NCI-H187 treated with DMSO at 0.1 percent for 48 hours (cell line): ENCODE results near the gene NDUFB3.
"Not testable (repeated sequence)": the region's sequence is repeated elsewhere in the genome, so short reads cannot be mapped to it uniquely, and the experiment has no call there.

Experiments
- DNase-seq: peaks from one replicate; lab custom pipeline; 2025; lab: John Stamatoyannopoulos, UW

NDUFB3 gene

GRCh38 chr2:201093573-201093972 lies 21.8 kb downstream of the NDUFB3 start:
- DNase-seq = no peak

DNA sequence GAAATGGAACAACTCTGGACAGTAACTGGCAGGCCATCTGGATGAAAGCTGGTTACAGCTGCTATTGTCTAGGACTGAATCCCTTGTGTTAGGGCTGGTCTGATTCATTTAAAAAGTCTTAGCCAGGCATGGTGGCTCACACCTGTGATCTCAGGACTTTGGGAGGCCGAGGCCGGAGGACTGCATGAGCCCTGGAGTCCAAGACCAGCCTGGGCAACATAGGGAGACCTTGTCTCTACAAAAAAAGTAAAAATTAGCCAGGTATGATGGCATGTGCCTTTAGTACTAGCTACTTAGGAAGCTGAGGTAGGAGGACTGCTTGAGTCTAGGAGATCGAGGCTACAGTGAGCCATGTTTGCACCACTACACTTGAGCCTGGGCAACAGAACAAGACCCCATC lies 28.7 kb downstream of the NDUFB3 start:
- no peak for DNase-seq

DNA sequence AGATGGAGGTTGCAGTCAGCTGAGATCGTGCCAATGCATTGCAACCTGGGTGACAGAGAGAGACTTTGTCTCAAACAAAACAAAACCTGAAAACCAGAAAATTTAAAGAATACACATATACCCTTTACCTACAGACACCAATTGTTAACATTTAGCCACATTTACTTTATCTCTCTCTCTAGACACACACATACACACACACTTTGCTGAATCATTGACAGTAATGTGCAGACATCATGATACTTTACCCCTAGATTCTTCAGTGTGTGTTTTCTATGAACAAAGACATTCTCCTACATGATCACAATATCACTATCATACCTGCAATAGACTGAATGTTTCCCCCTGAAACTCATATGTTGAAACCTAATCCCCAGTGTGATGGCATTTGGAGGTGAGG lies 34.0 kb downstream of the NDUFB3 start:
- no peak for DNase-seq

GRCh38 chr2:201107624-201108023 lies 35.8 kb downstream of the NDUFB3 start:
- DNase-seq = no peak

DNA sequence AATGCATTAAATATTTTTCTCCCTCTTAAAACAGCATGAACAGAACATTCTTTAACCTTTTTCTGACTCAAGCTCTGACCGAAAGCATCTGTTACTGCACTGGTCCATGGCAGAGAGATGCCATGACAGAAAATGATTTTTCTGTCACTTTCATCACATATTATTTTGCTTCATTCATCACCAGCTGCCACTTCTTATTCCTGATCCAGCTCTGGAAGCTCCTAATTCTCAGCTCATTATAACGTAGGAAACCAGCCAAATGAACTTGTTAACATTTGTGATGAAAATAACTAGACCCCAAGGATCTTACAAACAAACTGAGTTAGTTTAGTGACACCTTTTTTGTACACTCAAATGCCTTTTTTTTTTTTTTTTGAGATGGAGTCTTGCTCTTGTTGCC lies 36.5 kb downstream of the NDUFB3 start:
- no peak for DNase-seq

DNA sequence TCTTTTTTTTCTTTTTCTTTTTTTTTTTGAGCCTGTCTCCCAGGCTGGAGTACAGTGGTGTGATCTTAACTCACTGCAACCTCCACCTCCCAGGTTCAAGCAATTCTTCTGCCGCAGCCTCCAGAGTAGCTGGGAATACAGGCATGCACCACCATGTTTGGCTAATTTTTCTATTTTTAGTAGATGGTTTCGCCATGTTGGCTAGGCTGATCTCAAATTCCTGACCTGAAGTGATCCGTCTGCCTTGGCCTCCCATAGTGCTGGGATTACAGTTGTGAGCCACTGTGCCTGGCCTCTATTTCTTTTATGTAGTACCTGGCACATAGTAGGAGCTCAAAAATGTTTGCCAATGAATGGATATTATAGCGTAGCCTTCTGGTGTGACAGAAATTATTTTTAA lies 37.4 kb downstream of the NDUFB3 start:
- DNase-seq = no peak

GRCh38 chr2:201110615-201111014 lies 38.8 kb downstream of the NDUFB3 start:
- DNase-seq = no peak

DNA sequence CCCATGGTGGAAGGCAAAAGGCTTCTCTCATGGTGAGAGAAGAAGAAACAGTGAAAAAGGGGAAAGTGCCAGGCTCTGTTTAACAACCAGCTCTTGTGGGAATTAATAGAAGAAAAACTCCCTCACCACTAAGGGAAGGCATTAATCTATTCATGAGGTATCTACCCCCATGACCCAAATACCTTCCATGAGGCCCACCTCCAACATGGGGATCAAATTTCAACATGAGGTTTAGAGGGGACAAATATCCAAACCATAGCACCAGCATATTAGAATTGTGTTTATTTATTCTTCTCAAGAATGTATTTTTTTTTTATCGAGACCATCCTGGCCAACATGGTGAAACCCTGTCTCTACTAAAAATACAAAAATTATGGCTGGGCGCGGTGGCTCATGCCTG lies 39.3 kb downstream of the NDUFB3 start:
- DNase-seq = no peak

GRCh38 chr2:201114350-201114749 lies 42.5 kb downstream of the NDUFB3 start:
- DNase-seq = no peak

DNA sequence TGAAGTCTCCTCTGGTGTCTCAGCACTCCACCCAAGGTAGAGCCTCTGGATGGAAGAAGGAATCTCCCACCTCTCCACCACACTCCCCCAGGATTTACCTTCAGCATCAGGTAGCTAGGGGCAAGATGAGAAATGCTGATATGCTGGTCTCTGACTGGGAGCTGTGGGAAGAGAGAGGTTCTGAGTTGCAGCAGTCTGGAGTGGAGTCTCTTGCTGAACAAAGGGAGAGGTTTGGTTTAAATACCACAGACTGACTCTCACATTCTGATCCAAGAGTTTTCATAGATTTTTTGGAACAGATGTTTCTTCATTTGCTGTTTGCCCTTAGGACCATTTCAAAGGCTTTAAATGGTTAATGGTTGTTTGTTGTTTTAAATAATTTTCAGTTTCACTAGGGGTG lies 43.0 kb downstream of the NDUFB3 start:
- no peak for DNase-seq

- no peak for DNase-seq
Measured at GRCh38 chr2:201116115-201116958, 44.5 kb downstream of the NDUFB3 start, which contains the start of gene CFLAR. TSS of gene CFLAR (plus strand) at chr2:201116164. CDS start at chr2:201129866, 13,702 bp downstream.

- DNase-seq = no peak
Measured at GRCh38 chr2:201116959-201117734, 45.3 kb downstream of the NDUFB3 start.

GRCh38 chr2:201117735-201118094 lies 45.9 kb downstream of the NDUFB3 start:
- not testable (repeated sequence) for DNase-seq

DNA sequence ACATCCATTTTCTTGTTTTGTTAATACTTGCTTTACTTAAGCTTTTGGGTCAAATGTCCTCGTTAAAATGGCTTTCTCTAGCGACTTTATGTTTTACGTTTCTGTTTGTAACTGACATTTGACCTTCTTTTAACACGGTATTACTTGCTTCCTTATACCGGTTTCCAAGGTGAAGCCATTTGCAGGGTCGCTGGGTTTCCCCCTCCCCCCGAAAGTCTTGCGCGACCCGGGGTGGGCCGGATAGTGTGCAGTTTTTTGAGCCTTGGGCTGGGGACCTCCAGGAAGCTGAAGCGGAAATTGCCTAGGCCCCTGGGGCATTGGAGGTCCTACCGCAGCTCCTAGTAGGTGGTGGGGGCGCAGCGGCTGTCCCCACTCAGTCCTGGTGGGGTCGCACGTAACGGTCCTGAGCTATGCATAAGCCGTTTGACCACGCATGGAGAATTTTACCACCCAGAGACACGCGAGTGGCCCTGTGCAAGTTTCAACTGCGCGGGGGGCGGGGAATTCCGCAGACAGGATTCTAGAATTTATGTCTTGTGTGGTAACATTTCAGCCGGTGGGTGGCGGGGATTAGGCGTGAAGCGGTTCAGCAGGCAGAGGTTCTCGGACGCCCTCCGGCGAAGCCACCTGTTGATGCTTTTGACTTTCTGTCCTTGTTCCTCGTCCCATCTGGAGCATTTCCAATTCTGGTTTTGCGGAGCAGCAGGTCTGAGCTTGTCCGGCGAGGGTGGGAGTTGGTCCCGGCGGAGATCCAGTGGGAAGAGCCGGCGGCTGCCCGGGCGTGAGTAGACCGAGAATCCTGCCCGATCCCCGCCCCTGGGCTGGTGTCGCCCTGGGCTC lies 46.5 kb downstream of the NDUFB3 start:
- no peak for DNase-seq

DNA sequence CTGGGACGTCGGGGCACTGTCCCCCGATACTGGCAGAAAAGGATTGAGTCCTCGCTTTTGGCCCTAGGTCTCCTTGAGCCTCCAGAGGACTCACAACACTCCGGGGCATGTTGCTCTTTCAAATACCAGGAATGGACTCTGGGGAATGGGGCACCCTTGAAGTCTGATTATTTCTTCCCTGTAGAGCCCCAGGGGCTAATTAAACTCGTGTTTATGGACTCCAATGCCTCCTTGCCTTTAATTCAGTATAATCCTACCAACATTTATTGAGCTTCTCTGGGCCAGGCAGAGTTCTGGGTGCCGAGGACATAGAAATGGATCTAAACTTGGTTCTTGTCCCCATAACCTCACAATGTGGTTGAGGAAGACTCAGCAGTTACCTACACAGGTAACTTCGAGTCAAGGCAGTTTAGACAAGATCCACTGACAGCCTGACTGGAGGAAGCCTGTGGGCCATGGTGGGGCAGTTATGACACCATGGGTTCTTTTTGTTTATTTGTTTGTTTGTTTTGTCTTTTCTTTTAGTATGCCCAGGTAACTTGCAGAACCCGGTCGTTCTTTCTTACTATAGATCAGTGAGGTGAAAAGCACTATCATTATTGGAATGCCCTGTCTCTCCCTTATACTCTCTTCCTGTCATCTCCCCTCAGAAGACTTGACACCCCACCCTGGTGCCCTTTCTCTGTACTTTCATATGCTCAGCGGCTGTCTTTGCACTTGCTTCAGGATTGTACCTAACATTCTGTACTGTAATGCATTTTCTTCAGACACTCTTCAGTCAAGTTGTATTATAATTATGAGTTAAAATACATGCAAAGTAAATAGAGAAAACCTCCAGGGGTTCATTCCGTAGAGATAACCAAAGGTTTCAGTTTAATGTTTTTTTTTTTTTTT lies 47.4 kb downstream of the NDUFB3 start:
- DNase-seq = no peak

DNA sequence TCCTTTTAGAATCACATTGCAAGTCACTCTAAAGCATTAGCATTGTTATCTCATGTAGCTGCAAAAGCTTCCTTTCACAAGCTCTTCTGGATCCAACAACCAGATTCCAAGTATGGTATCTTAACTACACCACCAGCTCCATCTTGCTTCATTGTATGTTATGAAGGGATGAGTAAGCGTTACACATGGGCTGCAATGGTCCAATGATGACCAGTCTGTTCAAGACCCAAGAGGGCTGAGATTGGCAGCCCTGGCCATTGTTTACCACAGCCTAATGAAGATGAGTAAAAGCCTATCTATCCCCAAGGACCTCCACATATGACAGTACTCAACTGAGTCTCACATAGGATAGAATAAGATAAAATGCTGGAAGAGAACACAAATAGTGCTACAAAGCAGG lies 50.5 kb downstream of the NDUFB3 start:
- no peak for DNase-seq

DNA sequence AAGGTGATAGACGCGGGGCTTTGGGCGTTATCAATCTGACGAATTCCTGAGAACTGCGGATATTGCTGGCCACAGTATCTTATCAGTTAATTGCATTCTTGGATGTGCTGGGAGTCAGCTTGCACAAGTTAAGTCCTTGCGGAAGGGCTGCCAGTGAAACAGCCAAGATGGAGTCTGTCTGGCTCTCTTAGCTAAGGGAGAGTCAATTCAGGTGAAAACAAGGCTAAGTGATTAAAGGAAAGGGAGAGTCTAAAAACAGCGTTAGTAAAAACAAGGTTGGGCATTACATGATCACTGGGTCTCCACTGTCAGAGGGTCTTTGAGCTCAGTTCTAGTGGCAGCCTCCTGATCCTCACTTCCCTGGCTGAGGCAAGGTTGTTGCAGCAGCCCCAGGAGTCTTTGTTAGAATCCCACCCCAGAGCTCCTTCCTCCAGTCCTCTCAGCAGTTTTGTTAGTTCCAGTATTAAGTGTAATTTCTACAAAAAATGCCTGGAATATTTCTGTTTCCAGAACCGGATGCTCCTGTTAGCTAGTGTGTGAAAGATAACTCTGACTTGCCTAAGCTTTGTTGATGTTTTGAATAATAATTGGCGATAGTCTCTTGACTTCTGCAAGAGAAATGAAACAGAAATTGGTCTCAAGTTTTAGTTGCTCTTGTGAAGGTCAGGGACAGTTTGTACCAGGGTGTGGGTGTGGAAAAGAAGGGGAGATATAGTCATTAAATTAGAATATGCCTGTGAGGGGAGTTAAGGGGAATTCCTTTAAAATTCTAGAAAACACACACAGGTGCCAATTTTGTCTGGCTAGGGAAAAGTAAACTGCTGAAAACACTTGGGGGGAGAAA lies 54.7 kb downstream of the NDUFB3 start:
- no peak for DNase-seq

- no peak for DNase-seq
Measured at GRCh38 chr2:201127152-201127511, 55.3 kb downstream of the NDUFB3 start.

DNA sequence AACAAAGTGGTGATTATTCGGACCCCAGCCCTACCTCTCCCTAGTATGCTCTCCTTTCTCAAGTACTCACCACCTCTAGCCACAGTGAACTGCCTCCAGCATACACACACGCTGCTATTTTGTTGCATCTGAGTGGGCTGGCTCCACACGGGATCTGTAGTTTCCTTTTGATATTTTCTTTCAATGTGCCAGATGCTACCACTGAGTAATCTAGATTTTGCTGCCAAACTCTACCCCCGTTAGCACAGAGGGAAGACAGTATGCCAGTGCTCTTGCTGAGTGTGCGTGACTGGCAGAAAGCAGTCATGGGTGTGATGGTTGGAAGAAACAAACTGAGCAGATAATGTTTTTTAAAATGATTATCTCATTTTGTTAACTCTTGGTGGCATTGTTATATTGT lies 55.8 kb downstream of the NDUFB3 start:
- no peak for DNase-seq

- DNase-seq = no peak
Measured at GRCh38 chr2:201128033-201128432, 56.2 kb downstream of the NDUFB3 start.
